ENCODE results near the gene ABHD10.

The ABHD10 gene

GRCh38 chr3:111978583-111979433 lies at the start of gene ABHD10:
Gene ABHD10, plus strand, starts transcription at chr3:111979026. Its CDS starts 36 bp downstream, at chr3:111979062.
- DNase-seq (ENCODE audit: low read depth) = peak; percentile 99

- no peak for DNase-seq (ENCODE audit: low read depth)
Observed at GRCh38 chr3:111929484-111929883, 49.3 kb upstream of the ABHD10 start.

- no peak for DNase-seq (ENCODE audit: low read depth)
Observed at GRCh38 chr3:111932946-111933345, 45.9 kb upstream of the ABHD10 start.

- peak; percentile 95 for DNase-seq (ENCODE audit: low read depth)
Observed at GRCh38 chr3:111936191-111936841, 42.5 kb upstream of the ABHD10 start.

- DNase-seq (ENCODE audit: low read depth) = peak; percentile 65
Observed at GRCh38 chr3:111936967-111937366, 41.9 kb upstream of the ABHD10 start.

GRCh38 chr3:111937871-111938270 lies 41.0 kb upstream of the ABHD10 start:
- DNase-seq (ENCODE audit: low read depth) = no peak

- DNase-seq (ENCODE audit: low read depth) = no peak
Observed at GRCh38 chr3:111939873-111940272, 39.0 kb upstream of the ABHD10 start.

GRCh38 chr3:111943533-111943932 lies 35.3 kb upstream of the ABHD10 start:
- DNase-seq (ENCODE audit: low read depth) = peak; percentile 43

- DNase-seq (ENCODE audit: low read depth) = peak; percentile 40
Observed at GRCh38 chr3:111944372-111944771, 34.5 kb upstream of the ABHD10 start.

- DNase-seq (ENCODE audit: low read depth) = peak; percentile 71
Observed at GRCh38 chr3:111947231-111947630, 31.6 kb upstream of the ABHD10 start.

GRCh38 chr3:111948786-111949185 lies 30.0 kb upstream of the ABHD10 start:
- no peak for DNase-seq (ENCODE audit: low read depth)

- no peak for DNase-seq (ENCODE audit: low read depth)
Observed at GRCh38 chr3:111949712-111950111, 29.1 kb upstream of the ABHD10 start.

GRCh38 chr3:111951032-111951431 lies 27.8 kb upstream of the ABHD10 start:
- no peak for DNase-seq (ENCODE audit: low read depth)

- no peak for DNase-seq (ENCODE audit: low read depth)
Observed at GRCh38 chr3:111952086-111952485, 26.7 kb upstream of the ABHD10 start.

- DNase-seq (ENCODE audit: low read depth) = no peak
Observed at GRCh38 chr3:111952866-111953450, 25.9 kb upstream of the ABHD10 start.

- peak; percentile 82 for DNase-seq (ENCODE audit: low read depth)
Observed at GRCh38 chr3:111954228-111954990, 24.4 kb upstream of the ABHD10 start.

GRCh38 chr3:111955876-111956275 lies 22.9 kb upstream of the ABHD10 start:
- no peak for DNase-seq (ENCODE audit: low read depth)

GRCh38 chr3:111956449-111956848 lies 22.4 kb upstream of the ABHD10 start:
- no peak for DNase-seq (ENCODE audit: low read depth)

GRCh38 chr3:111956995-111957734 lies 21.7 kb upstream of the ABHD10 start:
- DNase-seq (ENCODE audit: low read depth) = no peak

- no peak for DNase-seq (ENCODE audit: low read depth)
Observed at GRCh38 chr3:111961461-111962164, 17.2 kb upstream of the ABHD10 start.

- peak; percentile 82 for DNase-seq (ENCODE audit: low read depth)
Observed at GRCh38 chr3:111963424-111963823, 15.4 kb upstream of the ABHD10 start.

Data from EH (cell line).